Hepatocyte (in vitro differentiated cells): ENCODE results near the gene UBE2E2. TPM values are rescaled to one million over a fixed set of nuclear protein-coding genes. Genes with fewer than 3 reads are reported as not detected.

Experiments used
- DNase-seq: peaks from one replicate; pipeline ENCODE4 v3.0.0-alpha.2; 2016; ENCODE audit warnings: low spot score
- H2AFZ ChIP-seq: fragments of 200-600 bp; sonication (generic); 2 replicates; pipeline ENCODE4 v1.6.0; 2016; ENCODE audit warnings: antibody characterized with exemption, mild to moderate bottlenecking
- H3K27ac ChIP-seq: fragments of 200-600 bp; sonication (generic); 2 replicates; pipeline ENCODE4 v1.5.1; 2016; ENCODE audit warnings: mild to moderate bottlenecking
- H3K27me3 ChIP-seq: fragments of 200-600 bp; sonication (generic); 2 replicates; pipeline ENCODE4 v1.6.1; 2016
- H3K36me3 ChIP-seq: fragments of 200-600 bp; sonication (generic); replicated peaks from 2 replicates; pipeline ENCODE4 v1.5.1; 2016; ENCODE audit warnings: low read depth; ENCODE audit not compliant: insufficient read depth
- H3K4me1 ChIP-seq: fragments of 200-600 bp; sonication (generic); 2 replicates; pipeline ENCODE4 v1.5.1; 2016; ENCODE audit warnings: mild to moderate bottlenecking, moderate library complexity; ENCODE audit not compliant: insufficient read depth
- H3K4me2 ChIP-seq: fragments of 200-600 bp; sonication (generic); 2 replicates; pipeline ENCODE4 v1.6.0; 2016
- H3K4me3 ChIP-seq: fragments of 200-600 bp; sonication (generic); 2 replicates; pipeline ENCODE4 v1.5.1; 2016; ENCODE audit warnings: mild to moderate bottlenecking
- H3K79me2 ChIP-seq: fragments of 200-600 bp; sonication (generic); 2 replicates; pipeline ENCODE4 v1.6.0; 2017; ENCODE audit warnings: mild to moderate bottlenecking
- H3K9me2 ChIP-seq: fragments of 200-600 bp; sonication (generic); replicated peaks from 2 replicates; pipeline ENCODE4 v1.6.0; 2017; ENCODE audit warnings: mild to moderate bottlenecking; ENCODE audit not compliant: insufficient read depth
- H3K9me3 ChIP-seq: fragments of 200-600 bp; sonication (generic); 2 replicates; pipeline ENCODE4 v1.5.1; 2016; ENCODE audit warnings: low read depth, mild to moderate bottlenecking
- H4K20me1 ChIP-seq: fragments of 200-600 bp; sonication (generic); 2 replicates; pipeline ENCODE4 v1.6.0; 2016; ENCODE audit warnings: mild to moderate bottlenecking; ENCODE audit not compliant: insufficient read depth, poor library complexity, severe bottlenecking
- CTCF ChIP-seq: fragments of 200-600 bp; sonication (generic); IDR thresholded peaks from 2 replicates; pipeline ENCODE4 v1.5.1; 2016; ENCODE audit warnings: antibody characterized with exemption, mild to moderate bottlenecking; ENCODE audit not compliant: poor library complexity
- EZH2 ChIP-seq: fragments of 200-600 bp; sonication (generic); IDR thresholded peaks from 2 replicates; pipeline ENCODE4 v1.6.1; 2016; ENCODE audit warnings: antibody characterized with exemption, mild to moderate bottlenecking, borderline replicate concordance
- EZH2phosphoT487 ChIP-seq: fragments of 200-600 bp; sonication (generic); IDR thresholded peaks from one replicate; pipeline ENCODE4 v1.6.1; 2018; ENCODE audit warnings: antibody characterized with exemption, mild to moderate bottlenecking, low read depth, moderate library complexity; ENCODE audit not compliant: unreplicated experiment, severe bottlenecking
- WGBS: methylation state at CpG from one replicate; pipeline ENCODE4 v1.1.6; 2016; ENCODE audit warnings: low lambda C conversion rate; ENCODE audit errors: missing lambda C conversion rate; 5-methylcytosine and 5-hydroxymethylcytosine counted together
- polyA plus RNA-seq: library from polyadenylated mRNA; unstranded; fragments of >200 nt; fragmentation: Nextera tagmentation; extraction: Ambion mirVana; gene quantifications from 2 replicates; pipeline ENCODE4 v1.2.1, GENCODE V29; 2016
- total RNA-seq: library from RNA; depleted of rRNA; stranded (reverse); fragments of >200 nt; gene quantifications from 2 replicates; pipeline ENCODE4 v1.2.3, GENCODE V29; 2014

UBE2E2 gene
- total and polyA plus RNA-seq, 2 experiments from 2014 or later, result 51.1 to 90.6 TPM

- Histone ChIP-seq H3K4me1 (peaks cover 4% of the 10 kb centered on the region), H3K9me3 (no peaks in the 10 kb centered on the region), H3K36me3 (no peaks in the 10 kb centered on the region), H3K4me3 (no peak overlapping the region), H3K79me2 (peaks cover 59% of the 10 kb centered on the region), H3K27me3 (no peaks in the 10 kb centered on the region), H3K9me2 (no peaks in the 10 kb centered on the region), H3K4me2 (no peak overlapping the region), H3K27ac (no peak overlapping the region), H2AFZ (no peak overlapping the region), H4K20me1 (no peaks in the 10 kb centered on the region)
- 74% methylated on average over 3 of the region's 3 CpGs for WGBS
- no peak for DNase-seq
- TF ChIP-seq CTCF, result no peak
- no peak for TF ChIP-seq EZH2phosphoT487
- no peak for TF ChIP-seq EZH2
These were observed 37.2 kb downstream of the UBE2E2 start for GRCh38 chr3:23240171-23240785.

GRCh38 chr3:23241256-23241655, 38.1 kb downstream of the UBE2E2 start:
- H3K9me2 ChIP-seq, result no peaks in the 10 kb centered on the region
- no peak for DNase-seq
- H3K4me2 ChIP-seq, result no peak overlapping the region
- WGBS, result 96% methylated on average over 5 of the region's 5 CpGs
- no peak for TF ChIP-seq CTCF
- TF ChIP-seq EZH2, result no peak
- TF ChIP-seq EZH2phosphoT487, result no peak
- no peak overlapping the region for H3K27ac ChIP-seq
- H3K9me3 ChIP-seq, result no peaks in the 10 kb centered on the region
- H3K27me3 ChIP-seq, result no peaks in the 10 kb centered on the region
- H3K4me3 ChIP-seq, result no peak overlapping the region
- no peaks in the 10 kb centered on the region for H3K36me3 ChIP-seq
- H3K79me2 ChIP-seq, result peaks cover 57% of the 10 kb centered on the region
- H4K20me1 ChIP-seq, result no peaks in the 10 kb centered on the region
- no peak overlapping the region for H2AFZ ChIP-seq
- H3K4me1 ChIP-seq, result peaks cover 4% of the 10 kb centered on the region

GRCh38 chr3:23242106-23242505, 39.0 kb downstream of the UBE2E2 start:
- Histone ChIP-seq H2AFZ (no peak overlapping the region), H3K27me3 (no peaks in the 10 kb centered on the region), H3K9me3 (no peaks in the 10 kb centered on the region), H3K4me1 (peaks cover 4% of the 10 kb centered on the region), H3K9me2 (no peaks in the 10 kb centered on the region), H3K4me2 (no peak overlapping the region), H3K27ac (no peak overlapping the region), H3K79me2 (peaks cover 59% of the 10 kb centered on the region), H3K4me3 (no peak overlapping the region), H4K20me1 (no peaks in the 10 kb centered on the region), H3K36me3 (no peaks in the 10 kb centered on the region)
- TF ChIP-seq CTCF, result no peak
- TF ChIP-seq EZH2, result no peak
- no peak for TF ChIP-seq EZH2phosphoT487
- WGBS, result 63% methylated on average over 2 of the region's 2 CpGs
- no peak for DNase-seq
